NCI-H2081 treated with DMSO at 0.1 percent for 48 hours (cell line): ENCODE results near the gene WDR3.
"Not testable (repeated sequence)": the region's sequence is repeated elsewhere in the genome, so short reads cannot be mapped to it uniquely, and the experiment has no call there.

Experiments
- DNase-seq: peaks from one replicate; lab custom pipeline; 2025; lab: John Stamatoyannopoulos, UW

Gene WDR3

GRCh38 chr1:117929343-117930172 lies at the start of gene WDR3, which contains the start of gene GDAP2:
TSS of gene WDR3 (plus strand) at chr1:117929739. CDS start at chr1:117933320, 3,581 bp downstream.
TSS of gene GDAP2 (minus strand) at chr1:117929621. CDS start at chr1:117920357, 9,264 bp downstream.
- peak; percentile 58 for DNase-seq

DNA sequence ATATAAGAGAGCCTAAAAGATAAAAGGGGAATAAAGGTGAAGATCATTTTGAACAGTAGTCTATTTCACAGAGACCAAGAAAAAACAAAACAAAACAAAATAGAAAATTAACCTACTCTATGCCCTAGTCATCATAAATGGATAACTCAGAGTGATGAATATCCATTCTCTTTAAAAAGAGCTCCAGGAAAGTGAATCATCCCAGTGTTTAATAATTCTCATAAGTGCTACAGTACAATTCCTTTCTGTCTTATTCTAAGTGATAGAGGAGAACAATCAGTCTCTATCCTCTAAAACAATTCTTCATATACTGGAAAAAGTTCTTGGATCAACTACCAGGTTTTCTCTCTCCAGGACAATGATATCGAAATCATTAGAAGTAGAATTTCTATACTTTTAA lies 45.9 kb upstream of the WDR3 start:
- no peak for DNase-seq

GRCh38 chr1:117886101-117886795 lies 43.3 kb upstream of the WDR3 start:
- DNase-seq, result no peak

DNA sequence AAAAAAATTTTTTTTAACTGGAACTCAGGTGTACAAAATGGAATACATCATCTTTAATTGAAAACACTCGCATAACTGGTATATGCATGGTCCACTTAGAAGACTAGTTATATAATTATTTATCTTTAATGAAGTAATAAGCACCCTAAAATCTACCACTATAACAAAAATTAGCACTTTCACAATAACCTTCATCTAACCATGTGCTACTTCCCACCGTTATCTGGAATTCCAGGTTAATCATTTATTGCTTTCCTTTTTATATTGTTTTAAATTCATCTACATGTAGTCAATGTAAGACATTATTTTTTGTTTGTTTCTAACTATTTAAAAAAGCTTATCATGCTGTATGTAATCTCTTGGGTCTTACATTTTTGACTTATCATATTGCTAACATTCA lies 39.1 kb upstream of the WDR3 start:
- no peak for DNase-seq

GRCh38 chr1:117892512-117892911 lies 37.0 kb upstream of the WDR3 start:
- DNase-seq, result no peak

GRCh38 chr1:117894078-117894477 lies 35.5 kb upstream of the WDR3 start:
- no peak for DNase-seq

DNA sequence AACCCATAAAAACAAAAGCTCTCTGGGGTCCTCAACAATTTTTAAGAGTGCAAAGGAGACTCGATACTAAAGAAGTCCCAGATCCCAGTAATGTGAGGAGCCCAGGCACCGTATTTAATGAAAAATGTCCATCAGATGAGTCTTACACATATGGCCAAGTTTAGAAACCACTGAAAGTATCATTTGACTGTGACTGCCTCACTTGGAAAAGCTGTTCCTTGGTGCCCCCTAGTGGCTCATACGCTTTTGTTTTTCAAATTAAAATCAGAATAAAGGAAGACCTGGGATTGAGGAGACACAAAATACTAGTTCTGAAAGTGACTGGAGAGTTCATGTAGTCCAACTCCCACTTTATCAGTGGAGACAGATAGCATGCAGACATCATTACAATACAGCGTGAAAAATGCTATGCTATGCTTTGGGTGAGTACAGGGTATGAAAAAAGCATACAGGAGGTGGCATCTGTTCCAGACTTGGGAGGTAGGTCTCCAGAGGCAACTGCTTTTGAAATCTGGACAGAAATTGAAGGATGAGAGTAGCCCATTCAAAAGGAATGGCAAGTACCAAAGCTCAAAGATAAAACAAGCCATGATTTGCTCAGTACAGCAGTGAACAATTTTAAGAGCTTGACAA lies 33.9 kb upstream of the WDR3 start:
- peak; percentile 1 for DNase-seq

GRCh38 chr1:117897551-117897950 lies 32.0 kb upstream of the WDR3 start:
- DNase-seq, result no peak

DNA sequence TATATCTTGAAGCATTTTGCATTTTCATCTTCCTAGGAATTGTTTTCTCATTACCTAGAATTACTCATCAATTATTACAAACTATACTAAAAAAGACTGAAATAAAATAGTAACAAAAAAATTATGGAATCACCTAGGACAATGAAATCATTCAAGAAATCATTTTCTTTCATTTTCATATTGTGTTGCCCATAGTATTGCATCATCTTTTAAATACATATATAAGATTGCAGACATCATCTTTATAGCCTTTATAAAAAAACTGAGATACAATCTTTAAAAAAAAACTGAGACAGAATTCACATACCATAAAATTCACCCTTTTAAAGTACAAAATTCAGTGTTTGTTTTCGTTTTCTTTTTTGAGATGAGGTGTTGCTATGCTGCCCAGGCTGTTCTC lies 29.7 kb upstream of the WDR3 start:
- DNase-seq, result no peak

DNA sequence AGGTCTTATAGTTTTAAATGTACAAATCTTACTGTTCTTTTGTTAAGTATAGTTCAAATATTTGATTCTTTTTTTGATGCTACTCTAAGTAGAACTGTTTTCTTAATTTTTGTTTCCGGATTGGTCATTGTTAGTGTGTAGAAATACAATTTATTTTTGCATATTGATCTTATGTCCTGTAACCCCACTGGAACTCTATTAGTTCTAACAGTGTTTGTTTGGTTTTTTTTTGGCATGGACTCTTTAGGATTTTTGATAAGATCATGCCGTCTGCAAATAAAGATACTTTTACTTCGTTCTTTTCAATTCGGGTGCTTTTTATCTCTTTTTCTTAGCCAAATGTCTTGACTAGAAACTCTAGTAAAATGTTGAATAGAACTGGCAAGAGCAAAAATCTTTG lies 26.6 kb upstream of the WDR3 start:
- no peak for DNase-seq

- DNase-seq, result no peak
Measured at GRCh38 chr1:117904485-117904884, 25.1 kb upstream of the WDR3 start.

DNA sequence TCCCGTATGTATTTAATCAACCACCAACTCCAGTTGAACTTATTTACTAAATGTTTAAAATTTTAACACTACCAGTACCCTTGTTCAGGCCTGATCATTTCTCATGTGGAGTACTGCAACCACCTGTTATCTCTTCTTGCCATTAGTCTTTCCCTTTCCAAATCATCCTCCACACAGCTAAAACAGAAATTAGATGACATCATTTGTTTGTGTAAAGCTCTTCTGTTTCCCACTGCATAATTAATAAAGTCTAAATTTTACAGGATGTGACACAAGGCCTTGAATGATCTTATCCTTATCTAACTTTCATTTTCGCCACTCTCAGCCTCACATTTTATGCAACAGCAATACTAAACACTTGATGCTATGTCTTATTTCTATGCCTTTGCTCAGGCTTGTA lies 24.5 kb upstream of the WDR3 start:
- DNase-seq, result no peak

GRCh38 chr1:117911051-117911450 lies 18.5 kb upstream of the WDR3 start:
- DNase-seq, result no peak

- DNase-seq, result no peak
Measured at GRCh38 chr1:117919376-117919775, 10.2 kb upstream of the WDR3 start.

- DNase-seq, result no peak
Measured at GRCh38 chr1:117921991-117922390, 7.5 kb upstream of the WDR3 start.

- not testable (repeated sequence) for DNase-seq
Measured at GRCh38 chr1:117922717-117923116, 6.8 kb upstream of the WDR3 start.

DNA sequence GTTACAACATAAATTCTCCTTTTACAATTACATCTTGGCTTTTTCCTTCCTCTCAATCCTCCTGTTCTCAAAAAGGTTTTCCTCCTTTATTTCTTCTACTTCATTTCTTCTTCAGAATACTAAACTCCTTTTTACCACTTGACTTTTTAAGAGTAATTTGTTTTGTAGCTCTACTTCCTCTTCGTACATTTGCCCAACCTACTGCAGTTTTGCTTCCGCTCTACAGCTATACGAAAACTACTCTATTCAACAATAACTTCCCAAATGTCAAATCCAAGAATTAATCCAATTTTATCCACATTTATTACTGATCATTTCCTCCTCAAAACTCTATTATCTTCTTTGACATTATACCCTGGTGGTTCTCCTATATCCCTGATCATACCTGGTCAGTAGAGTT lies 3.6 kb upstream of the WDR3 start:
- DNase-seq, result no peak

GRCh38 chr1:117928881-117929342 lies 627 bp upstream of the WDR3 start:
- DNase-seq, result no peak

DNA sequence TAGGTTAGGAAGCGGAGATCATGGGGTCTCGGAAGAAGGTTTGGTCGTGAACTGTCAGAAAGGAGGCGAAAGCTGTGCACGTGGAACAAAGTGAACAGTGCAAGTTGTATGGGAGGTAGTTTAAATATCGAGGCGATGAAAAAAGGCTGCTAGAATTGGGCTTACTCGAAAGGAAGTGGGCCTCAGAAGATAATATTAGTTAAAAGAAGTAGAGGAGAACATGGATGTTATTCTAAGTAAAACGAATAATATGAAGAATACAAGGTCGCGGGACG lies 571 bp downstream of the WDR3 start:
- no peak for DNase-seq

DNA sequence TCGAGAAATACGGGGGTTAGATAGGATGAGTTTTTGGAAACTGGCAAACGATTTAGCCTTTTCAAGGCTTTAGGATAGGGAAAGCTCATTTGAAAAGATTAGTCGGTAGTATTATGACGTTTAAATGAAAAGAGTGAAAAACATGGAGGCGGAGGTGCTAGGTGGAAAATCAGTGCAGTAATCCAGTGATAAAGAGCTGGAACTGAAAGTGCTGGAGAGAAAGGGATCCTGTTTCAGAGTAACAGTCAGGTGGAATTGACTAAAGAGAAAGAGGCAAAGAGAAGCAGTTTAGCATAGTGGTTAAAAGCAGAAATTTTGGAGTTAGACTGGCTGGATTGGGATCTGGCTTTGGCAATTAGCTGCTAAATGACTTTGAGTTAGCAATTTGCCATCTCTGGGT lies 945 bp downstream of the WDR3 start:
- no peak for DNase-seq

DNA sequence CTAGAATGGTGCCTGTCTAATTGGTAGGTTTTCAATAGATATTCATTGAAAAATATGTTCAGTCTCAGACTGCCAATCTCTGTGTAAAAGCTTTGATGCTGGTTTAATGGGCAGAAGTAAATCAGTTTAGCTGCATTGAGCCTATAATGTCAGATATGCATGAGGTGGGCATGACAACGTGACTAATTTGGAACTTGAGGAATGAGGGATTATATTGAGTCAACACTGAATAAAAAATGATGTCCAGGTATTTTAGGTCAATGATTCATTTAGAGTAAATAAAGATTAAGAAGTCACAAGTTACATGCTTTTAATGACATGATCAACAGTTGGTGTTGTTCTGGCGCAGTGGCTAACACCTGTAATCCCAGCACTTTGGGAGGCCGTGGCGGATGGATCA lies 3.0 kb downstream of the WDR3 start:
- no peak for DNase-seq

DNA sequence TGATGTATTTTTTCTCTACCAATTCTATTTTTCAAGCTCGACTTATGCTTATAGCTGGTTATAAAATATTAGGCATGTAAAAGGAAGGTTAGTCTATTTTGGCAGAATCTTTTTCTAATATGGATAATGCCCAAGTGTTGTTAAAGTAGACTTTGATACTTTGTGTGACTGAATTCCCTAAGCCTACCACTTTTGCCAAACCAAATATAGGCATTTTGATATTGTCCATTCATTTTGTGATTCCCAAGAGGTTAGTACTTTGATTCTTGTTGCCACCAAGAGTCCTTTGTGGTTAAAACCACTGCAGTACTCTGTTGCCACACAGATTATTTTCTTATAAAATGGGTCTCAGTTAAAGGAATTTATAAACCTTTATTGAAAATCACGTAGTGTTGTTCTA lies 4.2 kb downstream of the WDR3 start:
- DNase-seq, result no peak

- DNase-seq, result no peak
Measured at GRCh38 chr1:117942293-117942692, 12.8 kb downstream of the WDR3 start.
